Natural killer cell treated with Interleukin-12 subunit alpha and Interleukin-12 subunit beta and Interleukin-15 and Interleukin-18, amount 100 ng/mL, for 72 hours (primary cell): ENCODE measurements around the gene INTS2. TPM values are rescaled to one million over a fixed set of nuclear protein-coding genes. Genes with fewer than 3 reads are reported as not detected.
A peak's percentile ranks its signal among the peaks of the same experiment; 100 is the strongest.

Experiments
- ATAC-seq, 2 donors: fragments of 150-1000 bp; cut with Tn5 transposase in 1 of 2; sonication (Bioruptor Pico), chemical (Tn5 transposase) in 1 of 2; 2 replicates each; pipeline ENCODE4 v1.10.0; 2021
- DNase-seq: peaks from one replicate; pipeline ENCODE4 v3.0.0; 2022; ENCODE audit warnings: low spot score
- H3K27ac Mint-ChIP-seq, 2 donors: 1 replicate in 1 of 2; 2 replicates in 1 of 2; pipeline ENCODE4 v1.8.0; 2022; ENCODE audit warnings: mixed read lengths in 2 of 2, mild to moderate bottlenecking in 1 of 2, moderate library complexity in 1 of 2
- H3K27me3 Mint-ChIP-seq, 2 donors: 1 replicate in 1 of 2; 2 replicates in 1 of 2; pipeline ENCODE4 v1.8.0; 2022; ENCODE audit warnings: mixed read lengths in 2 of 2
- H3K36me3 Mint-ChIP-seq: one replicate; pipeline ENCODE4 v1.8.0; 2022; ENCODE audit warnings: mixed read lengths
- H3K4me1 Mint-ChIP-seq, 2 donors: 1 replicate in 1 of 2; 2 replicates in 1 of 2; pipeline ENCODE4 v1.8.0; 2022; ENCODE audit warnings: low read depth in 2 of 2, mixed read lengths in 2 of 2, mild to moderate bottlenecking in 1 of 2
- H3K4me3 Mint-ChIP-seq: one replicate; pipeline ENCODE4 v1.8.0; 2022; ENCODE audit warnings: mixed read lengths
- H3K9me3 Mint-ChIP-seq: 2 replicates; pipeline ENCODE4 v1.8.0; 2022; ENCODE audit warnings: mixed read lengths
- total RNA-seq, 2 donors: library from RNA; stranded (reverse); gene quantifications; one replicate each; pipeline ENCODE4 v1.2.3, GENCODE V29; 2022

INTS2 gene
- 10 to 100 TPM; 18.9 to 25.4 TPM for total RNA-seq

GRCh38 chr17:61927208-61928100, at the start of gene INTS2:
Gene INTS2 (minus strand): TSS chr17:61927982. CDS start chr17:61926644, 1,338 bp downstream.
- peak; percentile 95 for DNase-seq
- Mint-ChIP-seq H3K36me3 (no peaks in the 10 kb centered on the region), H3K27me3 (no peaks in the 10 kb centered on the region), H3K27ac (peak within 1 kb of the TSS; percentile 91 to 96), H3K4me3 (peak within 1 kb of the TSS; percentile 96), H3K4me1 (peaks cover 16 to 22% of the 10 kb centered on the region in 2 donors), H3K9me3 (no peaks in the 10 kb centered on the region)
- ATAC-seq = peak; percentile 94 to 95

DNA sequence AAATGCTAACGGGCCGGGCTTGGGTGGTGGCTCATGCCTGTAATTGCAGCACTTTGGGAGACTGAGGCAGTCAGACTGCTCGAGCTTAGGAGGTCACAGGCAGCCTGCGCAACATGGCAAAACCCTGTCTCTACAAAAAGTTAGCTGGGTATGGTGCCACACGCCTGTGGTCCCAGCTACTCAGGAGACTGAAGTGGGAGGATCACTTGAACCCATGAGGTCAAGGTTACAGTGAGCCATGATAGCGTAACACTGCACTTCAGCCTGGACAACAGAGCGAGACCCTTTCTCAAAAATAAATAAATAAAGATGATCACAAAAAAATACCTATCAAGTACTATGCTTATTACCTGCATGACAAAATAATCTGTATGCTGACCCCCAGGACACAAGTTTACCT, 46.3 kb upstream of the INTS2 start:
- no peak for ATAC-seq
- Mint-ChIP-seq H3K36me3 (peaks cover 5% of the 10 kb centered on the region), H3K9me3 (no peaks in the 10 kb centered on the region), H3K4me3 (no peak overlapping the region), H3K27ac (peak overlapping the region in 1 of 2 donors; percentile 67), H3K4me1 (peaks cover 11 to 17% of the 10 kb centered on the region in 2 donors), H3K27me3 (no peaks in the 10 kb centered on the region)
- DNase-seq = no peak

GRCh38 chr17:61972311-61972710, 44.5 kb upstream of the INTS2 start:
- Mint-ChIP-seq H3K27ac (no peak overlapping the region), H3K9me3 (no peaks in the 10 kb centered on the region), H3K4me3 (no peak overlapping the region), H3K4me1 (peaks cover 11 to 17% of the 10 kb centered on the region in 2 donors), H3K27me3 (no peaks in the 10 kb centered on the region), H3K36me3 (peaks cover 11% of the 10 kb centered on the region)
- DNase-seq (no peak), ATAC-seq (no peak)

DNA sequence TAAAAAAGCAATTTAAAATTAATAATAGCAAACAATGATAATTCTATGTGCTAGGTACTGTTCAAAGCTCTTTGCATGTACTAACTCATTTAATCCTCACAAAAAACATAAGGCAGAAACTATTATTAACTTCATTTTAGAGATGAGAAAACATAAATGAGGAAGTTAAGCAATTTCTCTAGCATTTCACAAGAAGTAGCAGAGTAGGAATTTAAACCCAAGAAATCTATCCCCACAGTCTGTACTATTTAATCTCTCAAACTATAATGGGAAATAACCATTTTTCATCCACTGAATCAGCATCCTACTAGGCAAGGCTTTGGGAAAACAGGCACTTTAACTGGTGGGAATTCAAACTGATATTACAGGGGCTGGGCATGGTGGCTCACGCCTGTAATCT, 42.2 kb upstream of the INTS2 start:
- no peak overlapping the region for H3K27ac Mint-ChIP-seq
- ATAC-seq (no peak), DNase-seq (no peak)
- H3K36me3 Mint-ChIP-seq = peaks cover 15% of the 10 kb centered on the region
- no peaks in the 10 kb centered on the region for H3K9me3 Mint-ChIP-seq
- no peaks in the 10 kb centered on the region for H3K27me3 Mint-ChIP-seq
- H3K4me1 Mint-ChIP-seq = peaks cover 5 to 7% of the 10 kb centered on the region in 2 donors
- H3K4me3 Mint-ChIP-seq = no peak overlapping the region

- no peak for ATAC-seq
- Mint-ChIP-seq H3K27ac (no peak overlapping the region), H3K4me1 (no peaks in the 10 kb centered on the region), H3K36me3 (peaks cover 12% of the 10 kb centered on the region), H3K4me3 (no peak overlapping the region), H3K9me3 (no peaks in the 10 kb centered on the region), H3K27me3 (no peaks in the 10 kb centered on the region)
- no peak for DNase-seq
Observed at GRCh38 chr17:61968757-61969156, 41.0 kb upstream of the INTS2 start.

- DNase-seq = no peak
- Mint-ChIP-seq H3K27me3 (no peaks in the 10 kb centered on the region), H3K4me1 (no peaks in the 10 kb centered on the region), H3K4me3 (no peak overlapping the region), H3K27ac (no peak overlapping the region), H3K36me3 (peaks cover 16% of the 10 kb centered on the region), H3K9me3 (no peaks in the 10 kb centered on the region)
- ATAC-seq = no peak
Observed at GRCh38 chr17:61967729-61968128, 39.9 kb upstream of the INTS2 start.

DNA sequence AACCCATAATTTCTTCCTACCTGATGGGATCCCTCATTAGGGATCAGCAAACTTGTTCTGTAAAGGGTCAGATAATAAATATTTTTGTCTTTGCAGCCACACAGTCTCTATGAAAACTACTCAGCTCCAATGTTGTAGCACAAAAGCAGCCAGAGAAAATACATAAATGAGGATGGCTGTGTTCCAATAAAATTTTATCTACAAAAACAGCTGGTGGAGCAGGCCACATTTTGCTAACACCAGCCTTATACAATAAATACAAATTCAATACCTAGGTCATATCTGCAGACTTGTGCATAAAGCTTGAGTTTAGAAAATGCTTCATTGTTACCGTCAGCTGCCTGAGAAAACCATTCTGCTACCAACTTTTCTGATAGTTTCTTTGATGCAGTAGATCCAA, 38.4 kb upstream of the INTS2 start:
- Mint-ChIP-seq H3K27ac (no peak overlapping the region), H3K36me3 (peaks cover 16% of the 10 kb centered on the region), H3K9me3 (no peaks in the 10 kb centered on the region)

GRCh38 chr17:61955619-61956018, 27.8 kb upstream of the INTS2 start:
- no peaks in the 10 kb centered on the region for H3K9me3 Mint-ChIP-seq
- ATAC-seq (no peak), DNase-seq (no peak)
- H3K4me1 Mint-ChIP-seq = no peaks in the 10 kb centered on the region
- H3K27ac Mint-ChIP-seq = no peak overlapping the region
- H3K36me3 Mint-ChIP-seq = peaks cover 16% of the 10 kb centered on the region
- H3K4me3 Mint-ChIP-seq = no peak overlapping the region
- no peaks in the 10 kb centered on the region for H3K27me3 Mint-ChIP-seq

More for the DNA sequence above, 38.4 kb upstream of the INTS2 start:
- no peaks in the 10 kb centered on the region for H3K4me1 Mint-ChIP-seq
- ATAC-seq = no peak
- H3K27me3 Mint-ChIP-seq = no peaks in the 10 kb centered on the region
- DNase-seq = no peak
- H3K4me3 Mint-ChIP-seq = no peak overlapping the region

DNA sequence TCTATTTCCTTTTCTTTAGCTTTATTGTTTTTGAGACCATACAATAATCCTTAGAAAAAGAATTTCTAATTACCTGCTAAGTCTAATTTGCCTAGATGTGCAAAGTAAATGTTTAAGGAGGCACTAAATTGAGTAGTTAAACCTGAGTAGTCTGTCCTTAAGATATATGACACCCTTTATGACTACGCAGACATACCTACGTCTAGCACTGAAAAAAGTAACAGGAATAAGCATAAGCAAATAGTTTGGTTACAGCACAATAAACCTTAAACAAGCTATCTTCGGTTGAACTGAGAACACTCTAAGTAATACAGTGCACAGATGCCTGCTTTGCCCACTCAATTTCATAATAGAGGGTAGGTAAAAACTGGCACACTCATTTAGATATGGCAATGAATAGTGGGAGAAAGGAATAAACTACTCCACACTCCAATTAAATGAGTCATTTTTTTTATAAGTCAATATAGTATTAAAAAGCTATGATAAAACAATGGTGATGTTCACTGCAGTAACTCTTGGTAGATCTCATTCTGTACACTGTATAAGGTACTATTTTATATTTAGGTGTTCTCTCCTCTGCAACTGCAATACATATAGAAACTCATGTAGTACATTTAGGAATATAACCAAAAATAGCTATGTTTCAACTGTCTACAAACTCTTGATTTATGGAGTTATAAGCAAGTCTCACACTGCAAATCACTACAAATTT, 19.7 kb upstream of the INTS2 start:
- H3K9me3 Mint-ChIP-seq = no peaks in the 10 kb centered on the region
- peaks cover 12% of the 10 kb centered on the region for H3K36me3 Mint-ChIP-seq
- H3K27ac Mint-ChIP-seq = no peak overlapping the region
- H3K4me1 Mint-ChIP-seq = no peaks in the 10 kb centered on the region
- H3K27me3 Mint-ChIP-seq = no peaks in the 10 kb centered on the region
- DNase-seq (no peak), ATAC-seq (no peak)
- no peak overlapping the region for H3K4me3 Mint-ChIP-seq

DNA sequence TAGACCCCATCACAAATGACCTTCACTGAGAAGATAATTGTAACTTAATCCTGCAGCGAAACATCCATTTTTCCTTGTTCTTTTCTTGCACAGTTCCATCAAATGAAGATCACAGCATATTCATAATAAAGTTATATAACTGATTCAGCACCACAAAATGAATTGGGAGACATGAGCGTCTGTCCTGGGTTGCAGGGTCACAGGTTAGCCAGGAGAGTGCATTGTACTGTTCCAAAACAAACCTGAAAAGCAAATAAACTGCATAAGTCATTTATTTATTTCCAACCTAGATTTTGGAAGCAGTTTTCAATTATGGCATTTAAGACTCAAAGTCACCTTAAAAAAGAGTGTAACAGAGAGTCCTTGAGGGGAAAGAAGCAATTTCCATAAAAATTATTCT, 18.6 kb upstream of the INTS2 start:
- Mint-ChIP-seq H3K36me3 (peaks cover 12% of the 10 kb centered on the region), H3K27ac (peak overlapping the region in 1 of 2 donors; percentile 44), H3K9me3 (no peaks in the 10 kb centered on the region), H3K4me1 (no peaks in the 10 kb centered on the region), H3K4me3 (no peak overlapping the region), H3K27me3 (no peaks in the 10 kb centered on the region)
- ATAC-seq (no peak), DNase-seq (no peak)

DNA sequence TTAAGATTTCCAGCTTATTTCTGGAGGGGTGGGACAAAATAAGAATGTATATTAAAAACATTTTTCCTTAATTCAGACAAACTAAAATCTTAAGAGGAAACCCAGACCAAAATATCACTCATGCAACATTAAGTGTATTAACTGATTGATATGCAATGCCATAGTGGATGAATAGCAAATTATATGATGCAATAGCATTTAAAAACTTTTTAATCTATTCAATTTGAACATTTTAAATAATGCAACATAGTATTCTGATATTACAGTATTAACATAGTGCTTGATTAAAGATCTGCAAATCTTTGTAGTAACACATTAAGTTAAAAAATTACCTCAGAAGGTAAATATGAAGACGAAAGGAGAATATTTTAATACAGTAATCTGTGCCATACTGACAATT, 15.3 kb upstream of the INTS2 start:
- Mint-ChIP-seq H3K4me1 (no peaks in the 10 kb centered on the region), H3K9me3 (no peaks in the 10 kb centered on the region), H3K4me3 (no peak overlapping the region), H3K36me3 (peaks cover 12% of the 10 kb centered on the region), H3K27ac (no peak overlapping the region), H3K27me3 (no peaks in the 10 kb centered on the region)
- DNase-seq (no peak), ATAC-seq (no peak)

GRCh38 chr17:61942085-61942484, 14.3 kb upstream of the INTS2 start:
- Mint-ChIP-seq H3K4me3 (no peak overlapping the region), H3K27me3 (no peaks in the 10 kb centered on the region)

GRCh38 chr17:61928101-61928436, 287 bp upstream of the INTS2 start:
- Mint-ChIP-seq H3K36me3 (no peaks in the 10 kb centered on the region), H3K9me3 (no peaks in the 10 kb centered on the region), H3K27ac (peak overlapping the region; percentile 91 to 96), H3K4me1 (peaks cover 16 to 22% of the 10 kb centered on the region in 2 donors), H3K4me3 (peak overlapping the region; percentile 96), H3K27me3 (no peaks in the 10 kb centered on the region)
- DNase-seq (no peak), ATAC-seq (no peak)

More at GRCh38 chr17:61942085-61942484, 14.3 kb upstream of the INTS2 start:
- Mint-ChIP-seq H3K4me1 (no peaks in the 10 kb centered on the region), H3K27ac (no peak overlapping the region), H3K9me3 (no peaks in the 10 kb centered on the region), H3K36me3 (peaks cover 12% of the 10 kb centered on the region)
- DNase-seq (no peak), ATAC-seq (no peak)

- Mint-ChIP-seq H3K4me3 (peak overlapping the region; percentile 96), H3K27me3 (no peaks in the 10 kb centered on the region), H3K36me3 (no peaks in the 10 kb centered on the region), H3K27ac (peak overlapping the region; percentile 91 to 96), H3K9me3 (no peaks in the 10 kb centered on the region), H3K4me1 (peaks cover 16 to 22% of the 10 kb centered on the region in 2 donors)
- no peak for DNase-seq
- no peak for ATAC-seq
Observed at GRCh38 chr17:61926826-61927207, 965 bp downstream of the INTS2 start.
